Fibroblast of pulmonary artery (primary cell): ENCODE data around the gene C1orf35.

Experiments
- DNase-seq: peaks from one replicate; pipeline ENCODE4 v3.0.0-alpha.2; 2010; ENCODE audit warnings: low read depth
- H3K4me3 ChIP-seq: replicated peaks from 2 replicates; pipeline ENCODE4 v1.5.1; 2011; ENCODE audit warnings: low read depth, mild to moderate bottlenecking, control low read depth, low read length, moderate library complexity
- CTCF ChIP-seq: IDR thresholded peaks from 2 replicates; pipeline ENCODE4 v1.5.1; 2011; ENCODE audit warnings: mild to moderate bottlenecking, control low read depth, low read length, inconsistent platforms; ENCODE audit errors: missing control alignments

C1orf35 gene

DNA sequence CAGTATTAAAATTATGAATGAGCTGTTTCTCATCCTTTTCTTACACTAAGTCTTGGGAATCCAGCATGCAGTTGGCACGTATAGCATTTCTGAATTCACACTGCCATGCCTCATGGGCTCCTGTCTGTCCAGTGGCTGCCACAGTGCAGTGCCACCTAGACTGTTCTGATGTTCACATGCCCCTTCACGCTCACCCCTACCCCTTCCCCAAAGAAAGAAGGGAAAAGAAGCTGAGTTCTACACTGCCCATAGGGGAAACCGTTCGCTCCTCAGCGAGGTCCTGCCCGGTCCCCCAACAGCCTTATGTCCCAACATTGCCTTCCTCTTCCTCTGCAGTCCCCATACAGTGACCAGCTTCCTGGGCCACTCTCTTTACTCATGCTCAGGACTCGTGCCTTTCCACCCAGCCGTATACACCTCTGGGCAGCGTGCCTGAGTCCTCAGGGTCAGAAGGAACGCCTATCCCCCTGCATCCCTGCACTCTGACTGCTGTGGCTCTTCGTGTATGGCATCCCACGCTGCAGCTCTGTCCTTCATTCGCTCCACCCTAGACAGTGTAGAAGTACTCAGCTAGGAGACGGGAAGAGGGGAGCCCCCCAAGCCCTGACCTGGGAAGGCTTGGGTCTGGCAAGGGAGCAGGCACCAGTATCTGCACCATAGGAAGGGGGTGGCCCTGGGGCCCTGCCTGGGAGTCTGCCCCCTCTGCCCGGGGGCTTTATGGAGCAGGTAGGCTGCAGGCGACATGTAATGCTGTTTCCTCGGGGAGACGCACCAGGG, 44.8 kb downstream of the C1orf35 start:
- TF ChIP-seq CTCF: no peak
- H3K4me3 ChIP-seq: no peak overlapping the region
- no peak for DNase-seq
